Measurements from ENCODE around the gene ETFRF1. TPM values are rescaled to one million over a fixed set of nuclear protein-coding genes. Genes with fewer than 3 reads are reported as not detected.

Gene ETFRF1
- total and polyA plus RNA-seq, 2 of the 8 experiments (the other 6 are each of a cell fraction or from before 2014, with no cell fraction given) = 4.3 to 7.7 TPM

Other genes with a start within 250 kb of the ETFRF1 start
- 256 and 263 TPM in 2 replicates for gene BCAT1, start 246.1 kb upstream of the ETFRF1 start, total RNA-seq (2021; fragmentation: NEBNext Ultra II Directional; extraction: Animal tissue kit (Norgen Biotek cat#: 25700))
- 16.0 and 19.7 TPM in 2 replicates for gene BCAT1, start 246.1 kb upstream of the ETFRF1 start, polyA plus RNA-seq (2011; rRNA removed)
- 0.28 TPM in 1 of 2 replicates, not detected in the other for gene DNAI7, start 77 bp upstream of the ETFRF1 start, total RNA-seq (2021; fragmentation: NEBNext Ultra II Directional; extraction: Animal tissue kit (Norgen Biotek cat#: 25700))
- 0.12 TPM in 1 of 2 replicates, not detected in the other for gene DNAI7, start 77 bp upstream of the ETFRF1 start, polyA plus RNA-seq (2011; rRNA removed)
- gene KRAS, start 55.7 kb downstream of the ETFRF1 start, total RNA-seq (2021; fragmentation: NEBNext Ultra II Directional; extraction: Animal tissue kit (Norgen Biotek cat#: 25700)) = 62.9 and 64.6 TPM in 2 replicates
- 15.8 and 24.8 TPM in 2 replicates for gene KRAS, start 55.7 kb downstream of the ETFRF1 start, polyA plus RNA-seq (2011; rRNA removed)

Measured in H1 (cell line).